ENCODE measurements around the gene KRT25.

The KRT25 gene

DNA sequence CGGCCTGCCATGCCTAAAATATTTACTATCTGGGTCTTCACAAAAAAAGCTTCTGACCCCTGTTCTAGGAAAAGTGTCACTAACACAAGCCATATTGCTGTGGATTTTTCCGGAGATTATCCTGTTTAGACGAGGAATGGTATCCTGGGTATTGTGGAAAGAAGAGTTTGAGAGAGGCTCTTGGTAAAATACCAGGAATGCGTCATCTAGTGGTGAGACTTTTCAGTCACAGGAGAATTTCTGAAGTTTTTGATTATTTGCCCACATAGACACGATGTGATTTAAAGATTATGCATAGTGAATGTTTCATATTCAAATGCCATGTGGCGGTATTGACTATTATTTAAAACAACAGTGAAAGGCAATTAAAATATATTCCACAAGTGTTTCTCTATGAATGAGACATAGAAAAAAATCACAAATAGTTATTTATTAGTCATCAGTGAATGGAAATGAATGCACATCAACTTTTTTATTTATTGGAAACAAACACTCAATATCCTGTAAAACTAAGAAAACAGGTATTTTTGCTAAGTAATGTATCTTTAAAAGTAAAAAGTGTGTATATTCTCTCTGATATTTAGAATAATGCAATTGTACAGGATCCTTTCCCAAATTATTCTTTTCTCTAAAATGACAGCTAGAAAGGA is 36.8 kb upstream of the KRT25 start:
- TF ChIP-seq, protein P1, sequence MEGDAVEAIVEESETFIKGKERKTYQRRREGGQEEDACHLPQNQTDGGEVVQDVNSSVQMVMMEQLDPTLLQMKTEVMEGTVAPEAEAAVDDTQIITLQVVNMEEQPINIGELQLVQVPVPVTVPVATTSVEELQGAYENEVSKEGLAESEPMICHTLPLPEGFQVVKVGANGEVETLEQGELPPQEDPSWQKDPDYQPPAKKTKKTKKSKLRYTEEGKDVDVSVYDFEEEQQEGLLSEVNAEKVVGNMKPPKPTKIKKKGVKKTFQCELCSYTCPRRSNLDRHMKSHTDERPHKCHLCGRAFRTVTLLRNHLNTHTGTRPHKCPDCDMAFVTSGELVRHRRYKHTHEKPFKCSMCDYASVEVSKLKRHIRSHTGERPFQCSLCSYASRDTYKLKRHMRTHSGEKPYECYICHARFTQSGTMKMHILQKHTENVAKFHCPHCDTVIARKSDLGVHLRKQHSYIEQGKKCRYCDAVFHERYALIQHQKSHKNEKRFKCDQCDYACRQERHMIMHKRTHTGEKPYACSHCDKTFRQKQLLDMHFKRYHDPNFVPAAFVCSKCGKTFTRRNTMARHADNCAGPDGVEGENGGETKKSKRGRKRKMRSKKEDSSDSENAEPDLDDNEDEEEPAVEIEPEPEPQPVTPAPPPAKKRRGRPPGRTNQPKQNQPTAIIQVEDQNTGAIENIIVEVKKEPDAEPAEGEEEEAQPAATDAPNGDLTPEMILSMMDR (IDR thresholded peaks at IDR 0.05; ENCODE audit: low read depth, low read length, poor library complexity, severe bottlenecking) = no peak
- TF ChIP-seq EZH2phosphoT487 (IDR thresholded peaks at IDR 0.05; ENCODE audit: borderline replicate concordance, low read length) = no peak
- H3K4me3 ChIP-seq (ENCODE audit: low read length) = no peak overlapping the region
- no peaks in the 10 kb centered on the region for H4K20me1 ChIP-seq (ENCODE audit: control insufficient read depth, insufficient read depth, low read depth, low read length)
- H3K9me3 ChIP-seq (ENCODE audit: control insufficient read depth, insufficient read depth, low read length) = no peaks in the 10 kb centered on the region
- H3K9me2 ChIP-seq (replicated peaks; ENCODE audit: control insufficient read depth, low read length) = no peaks in the 10 kb centered on the region
- H3F3A ChIP-seq (ENCODE audit: control insufficient read depth, insufficient read depth) = no peaks in the 10 kb centered on the region
- no peaks in the 10 kb centered on the region for H3K36me3 ChIP-seq (ENCODE audit: control insufficient read depth, low read length)
- H3K27me3 ChIP-seq (ENCODE audit: control insufficient read depth, low read length) = peaks cover 10% of the 10 kb centered on the region
- no peak overlapping the region for H3K4me2 ChIP-seq (ENCODE audit: low read length)
- H3K79me2 ChIP-seq (ENCODE audit: control insufficient read depth, low read length) = no peaks in the 10 kb centered on the region
- H3K27ac ChIP-seq (ENCODE audit: low read depth, low read length) = no peak overlapping the region
- no peaks in the 10 kb centered on the region for H3K4me1 ChIP-seq (ENCODE audit: control insufficient read depth, low read length)

DNA sequence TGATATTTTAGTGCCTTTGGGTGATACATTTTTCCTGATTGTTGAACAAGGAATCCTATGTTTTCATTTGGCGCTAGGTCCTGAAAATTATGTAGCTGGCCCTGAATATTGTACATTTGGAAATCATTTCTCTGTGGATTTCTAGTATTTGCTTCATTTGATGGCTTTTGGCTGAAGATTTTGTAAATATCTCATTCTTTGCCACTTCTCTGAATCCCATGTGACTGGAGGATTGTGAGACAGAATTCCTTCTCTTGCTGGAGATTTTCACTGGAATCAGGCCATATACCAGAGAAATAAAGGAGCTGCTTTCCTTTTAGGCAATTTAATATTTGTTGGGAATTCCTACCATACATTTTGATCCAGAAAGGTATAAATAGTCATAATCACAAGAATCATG is 36.0 kb upstream of the KRT25 start:
- Histone ChIP-seq H3K9me3 (ENCODE audit: control insufficient read depth, insufficient read depth, low read length) (no peaks in the 10 kb centered on the region), H3K4me1 (ENCODE audit: control insufficient read depth, low read length) (no peaks in the 10 kb centered on the region), H4K20me1 (ENCODE audit: control insufficient read depth, insufficient read depth, low read depth, low read length) (no peaks in the 10 kb centered on the region), H3K4me2 (ENCODE audit: low read length) (no peak overlapping the region), H3K9me2 (replicated peaks; ENCODE audit: control insufficient read depth, low read length) (no peaks in the 10 kb centered on the region), H3K4me3 (ENCODE audit: low read length) (no peak overlapping the region), H3K27me3 (ENCODE audit: control insufficient read depth, low read length) (peaks cover 10% of the 10 kb centered on the region), H3K27ac (ENCODE audit: low read depth, low read length) (no peak overlapping the region), H3F3A (ENCODE audit: control insufficient read depth, insufficient read depth) (no peaks in the 10 kb centered on the region), H3K36me3 (ENCODE audit: control insufficient read depth, low read length) (no peaks in the 10 kb centered on the region), H3K79me2 (ENCODE audit: control insufficient read depth, low read length) (no peaks in the 10 kb centered on the region)
- TF ChIP-seq, protein P1 (IDR thresholded peaks at IDR 0.05; ENCODE audit: low read depth, low read length, poor library complexity, severe bottlenecking) = no peak
- no peak for TF ChIP-seq EZH2phosphoT487 (IDR thresholded peaks at IDR 0.05; ENCODE audit: borderline replicate concordance, low read length)

DNA sequence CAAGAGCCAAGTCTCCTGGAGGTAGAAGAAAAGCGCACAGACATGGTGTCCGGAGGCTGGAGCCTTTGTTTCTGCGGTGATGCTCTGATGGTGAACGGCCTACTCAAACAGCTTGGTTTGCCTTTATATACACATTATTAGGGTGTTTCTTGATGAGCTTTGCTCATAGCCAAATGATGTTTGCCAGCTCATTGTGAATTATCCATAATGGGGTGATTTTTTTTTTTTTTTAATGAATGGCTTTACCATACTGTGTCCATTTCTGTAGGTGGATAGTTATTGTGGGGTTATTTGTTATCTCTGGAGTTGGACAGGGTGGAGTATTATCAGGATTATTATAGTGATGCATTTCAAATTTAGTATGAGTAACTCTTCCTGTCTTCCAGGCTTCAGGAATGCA is 27.3 kb upstream of the KRT25 start, which contains the start of gene KRT27:
Gene KRT27, minus strand, starts transcription at position 101 of the 400 bp plus-strand sequence. Its CDS starts 57 bp downstream, at position 44.
- Histone ChIP-seq H3K27ac (ENCODE audit: low read depth, low read length) (no peak within 1 kb of the TSS), H3K4me1 (ENCODE audit: control insufficient read depth, low read length) (no peaks in the 10 kb centered on the region), H3K9me2 (replicated peaks; ENCODE audit: control insufficient read depth, low read length) (no peaks in the 10 kb centered on the region), H3K4me2 (ENCODE audit: low read length) (no peak within 1 kb of the TSS), H3K9me3 (ENCODE audit: control insufficient read depth, insufficient read depth, low read length) (no peaks in the 10 kb centered on the region), H3F3A (ENCODE audit: control insufficient read depth, insufficient read depth) (no peaks in the 10 kb centered on the region), H3K4me3 (ENCODE audit: low read length) (no peak within 1 kb of the TSS), H4K20me1 (ENCODE audit: control insufficient read depth, insufficient read depth, low read depth, low read length) (no peaks in the 10 kb centered on the region), H3K79me2 (ENCODE audit: control insufficient read depth, low read length) (no peaks in the 10 kb centered on the region), H3K27me3 (ENCODE audit: control insufficient read depth, low read length) (peaks cover 14% of the 10 kb centered on the region), H3K36me3 (ENCODE audit: control insufficient read depth, low read length) (no peaks in the 10 kb centered on the region)
- TF ChIP-seq, protein P1 (IDR thresholded peaks at IDR 0.05; ENCODE audit: low read depth, low read length, poor library complexity, severe bottlenecking) = no peak
- no peak for TF ChIP-seq EZH2phosphoT487 (IDR thresholded peaks at IDR 0.05; ENCODE audit: borderline replicate concordance, low read length)
